Activated CD8-positive, alpha-beta memory T cell treated with anti-CD3 and anti-CD28 coated beads, Interleukin-2, amount 50 U/mL, for 1 hour (primary cell): ENCODE results near the gene IL36RN.

Experiments
- DNase-seq: peaks from one replicate; pipeline ENCODE4 v3.0.0-alpha.2; 2020; ENCODE audit errors: extremely low read depth

Gene IL36RN

GRCh38 chr2:113058998-113059960 lies at the start of gene IL36RN:
Gene IL36RN (plus strand): TSS chr2:113059198. CDS start chr2:113059439, 241 bp downstream.
- no peak for DNase-seq

GRCh38 chr2:113009622-113010021 lies 49.4 kb upstream of the IL36RN start:
- no peak for DNase-seq

GRCh38 chr2:113010088-113010487 lies 48.9 kb upstream of the IL36RN start:
- DNase-seq: no peak

- DNase-seq: no peak
Observed at GRCh38 chr2:113011108-113011507, 47.9 kb upstream of the IL36RN start.

GRCh38 chr2:113012436-113013335 lies 46.3 kb upstream of the IL36RN start:
- no peak for DNase-seq

GRCh38 chr2:113013336-113013661 lies 45.7 kb upstream of the IL36RN start:
- DNase-seq: no peak

GRCh38 chr2:113014067-113014466 lies 44.9 kb upstream of the IL36RN start:
- DNase-seq: no peak

GRCh38 chr2:113015042-113015441 lies 44.0 kb upstream of the IL36RN start:
- DNase-seq: no peak

GRCh38 chr2:113015655-113016054 lies 43.3 kb upstream of the IL36RN start:
- no peak for DNase-seq

- no peak for DNase-seq
Observed at GRCh38 chr2:113018509-113018908, 40.5 kb upstream of the IL36RN start.

GRCh38 chr2:113021312-113021711 lies 37.7 kb upstream of the IL36RN start:
- DNase-seq: no peak

- DNase-seq: no peak
Observed at GRCh38 chr2:113024764-113025163, 34.2 kb upstream of the IL36RN start.

- no peak for DNase-seq
Observed at GRCh38 chr2:113025737-113026136, 33.3 kb upstream of the IL36RN start.

GRCh38 chr2:113027691-113028090 lies 31.3 kb upstream of the IL36RN start:
- no peak for DNase-seq

GRCh38 chr2:113028112-113028511 lies 30.9 kb upstream of the IL36RN start:
- DNase-seq: no peak

GRCh38 chr2:113032737-113033136 lies 26.3 kb upstream of the IL36RN start:
- DNase-seq: no peak

- no peak for DNase-seq
Observed at GRCh38 chr2:113034016-113034415, 25.0 kb upstream of the IL36RN start.

GRCh38 chr2:113036763-113037162 lies 22.2 kb upstream of the IL36RN start:
- DNase-seq: no peak

GRCh38 chr2:113038291-113038690 lies 20.7 kb upstream of the IL36RN start:
- DNase-seq: no peak

GRCh38 chr2:113039158-113039557 lies 19.8 kb upstream of the IL36RN start:
- no peak for DNase-seq

- no peak for DNase-seq
Observed at GRCh38 chr2:113039719-113040118, 19.3 kb upstream of the IL36RN start.

GRCh38 chr2:113041871-113042270 lies 17.1 kb upstream of the IL36RN start:
- DNase-seq: no peak

- DNase-seq: no peak
Observed at GRCh38 chr2:113046465-113046864, 12.5 kb upstream of the IL36RN start.
